GM12891 (cell line): ENCODE measurements around the gene SETBP1.

Source experiments
- POLR2A ChIP-seq: IDR thresholded peaks from 2 replicates; pipeline ENCODE4 v1.6.1; 2011; ENCODE audit warnings: low read depth, low read length, control low read depth
- POLR2AphosphoS5 ChIP-seq: IDR thresholded peaks from 2 replicates; pipeline ENCODE4 v1.6.1; 2011; ENCODE audit warnings: low read depth, low read length, control low read depth
- POU2F2 ChIP-seq: IDR thresholded peaks from 2 replicates; pipeline ENCODE4 v1.6.1; 2011; ENCODE audit warnings: low read depth, mild to moderate bottlenecking, control low read depth, low read length, moderate library complexity
- TAF1 ChIP-seq: IDR thresholded peaks from 2 replicates; pipeline ENCODE4 v1.6.1; 2011; ENCODE audit warnings: low read depth, low read length, control low read depth

GRCh38 chr18:45034179-45034578 is 353.5 kb downstream of the SETBP1 start:
- no peak for TF ChIP-seq POLR2AphosphoS5
- no peak for TF ChIP-seq TAF1
- TF ChIP-seq POLR2A: no peak
- no peak for TF ChIP-seq POU2F2
